Embryonic facial prominence (tissue), 1 donor: ENCODE results near the gene C2orf69.

ENCODE experiments used
- DNase-seq: peaks from one replicate; pipeline ENCODE4 v3.0.0-alpha.2; 2016; ENCODE audit errors: extremely low spot score

Gene C2orf69

DNA sequence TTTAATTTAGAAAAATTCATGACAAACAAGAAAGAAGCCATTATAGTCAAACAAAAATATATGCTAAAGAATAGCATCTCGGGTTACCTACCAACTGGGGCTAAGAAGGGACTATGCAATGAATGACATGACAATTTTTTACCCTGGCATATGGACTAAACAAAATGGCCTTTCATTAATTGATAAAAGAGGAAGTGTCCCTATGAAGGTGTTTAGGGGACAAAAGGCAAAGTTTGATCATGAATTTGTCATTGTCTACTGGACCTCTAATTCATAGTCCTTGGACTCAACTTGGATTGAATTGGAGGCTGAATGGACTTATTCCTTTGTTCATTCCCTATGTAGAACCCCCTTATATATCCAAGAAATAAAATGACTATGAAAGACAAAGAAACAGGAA lies 57.0 kb downstream of the C2orf69 start:
- no peak for DNase-seq

DNA sequence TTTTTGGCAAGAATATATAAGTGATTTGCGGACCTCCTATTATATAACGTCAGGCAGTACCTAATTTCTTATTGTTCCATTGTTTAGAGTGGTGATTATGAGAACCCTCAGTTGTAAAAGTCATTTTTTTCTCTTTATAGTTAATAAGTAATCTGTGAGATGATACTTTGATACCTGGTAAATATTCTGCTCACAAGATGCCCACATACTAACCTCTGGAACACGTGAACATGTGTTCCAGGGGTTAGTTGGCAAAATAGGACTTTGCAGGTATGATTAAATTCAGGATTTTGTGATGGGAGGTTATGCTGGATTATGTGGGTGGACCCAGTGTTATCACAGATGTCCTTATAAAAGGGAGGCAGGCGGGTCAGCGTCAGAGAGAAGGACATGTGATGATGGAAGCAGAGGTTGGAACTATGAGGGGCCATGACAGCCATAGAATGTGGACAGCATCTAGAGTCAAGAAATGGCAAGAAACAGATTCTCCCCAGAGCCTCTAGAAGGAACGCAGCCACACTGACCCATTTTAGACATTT lies 61.1 kb downstream of the C2orf69 start:
- no peak for DNase-seq

DNA sequence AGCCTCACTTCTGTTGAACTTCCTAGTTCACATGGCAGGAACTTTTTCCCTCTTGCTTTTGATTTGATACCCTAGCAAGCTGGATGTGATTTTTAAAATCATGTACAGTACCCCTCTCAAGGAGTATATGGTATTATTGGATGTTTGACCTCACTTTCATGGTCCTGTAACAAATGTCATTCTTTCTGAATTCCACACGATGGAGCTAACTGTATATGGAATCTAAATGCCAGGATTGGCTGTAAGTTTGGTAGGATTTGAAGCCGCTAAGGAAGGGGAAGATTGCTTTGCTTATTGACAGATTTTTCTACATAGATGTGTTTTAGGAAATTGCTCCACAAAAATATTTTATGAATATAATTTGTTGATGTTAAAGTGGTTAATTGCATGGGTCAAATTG lies 62.6 kb downstream of the C2orf69 start:
- no peak for DNase-seq

DNA sequence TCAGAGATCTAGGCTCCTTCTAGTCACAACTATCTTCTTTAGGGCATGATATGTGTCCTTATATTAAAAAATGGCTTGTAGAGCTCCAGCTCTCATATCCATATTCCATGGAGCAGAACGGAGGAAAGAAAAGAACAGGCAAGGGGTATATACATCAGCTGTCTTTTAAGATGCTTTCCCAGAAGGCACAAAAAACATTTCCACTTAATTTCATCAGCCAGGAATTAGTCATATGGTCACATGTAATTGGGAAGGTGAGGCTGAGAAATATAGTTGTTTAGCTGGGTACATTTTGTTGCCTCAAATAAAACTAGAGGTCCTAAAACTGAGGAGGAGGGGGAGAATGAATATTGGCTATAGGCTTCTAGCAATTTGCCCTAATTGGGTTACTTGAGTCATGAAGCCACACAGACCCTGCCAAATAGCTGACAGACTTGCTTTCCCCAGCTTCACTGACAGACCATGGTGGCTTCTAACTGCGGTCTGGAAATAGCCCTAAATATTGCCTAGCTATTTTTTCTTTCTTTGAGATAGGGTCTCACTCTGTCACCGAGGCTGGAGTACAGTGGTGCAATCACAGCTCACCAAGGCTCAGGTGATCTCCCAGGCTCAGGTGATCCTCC lies 64.3 kb downstream of the C2orf69 start:
- no peak for DNase-seq
